Measurements from ENCODE around the gene PHLDA1.
"Not testable (repeated sequence)": the region's sequence is repeated elsewhere in the genome, so short reads cannot be mapped to it uniquely, and the experiment has no call there.

The PHLDA1 gene

GRCh38 chr12:75985566-75985965, 46.0 kb downstream of the PHLDA1 start:
- no peak for DNase-seq (ENCODE audit: low read depth)

GRCh38 chr12:75984577-75985182, 46.9 kb downstream of the PHLDA1 start:
- DNase-seq (ENCODE audit: low read depth) = no peak

GRCh38 chr12:75983851-75984250, 47.7 kb downstream of the PHLDA1 start:
- not testable (repeated sequence) for DNase-seq (ENCODE audit: low read depth)

- no peak for DNase-seq (ENCODE audit: low read depth)
Observed at GRCh38 chr12:75982979-75983660, 48.5 kb downstream of the PHLDA1 start.

GRCh38 chr12:75982169-75982564, 49.4 kb downstream of the PHLDA1 start:
- DNase-seq (ENCODE audit: low read depth) = no peak

- DNase-seq (ENCODE audit: low read depth) = no peak
Observed at GRCh38 chr12:75981247-75982168, 50.1 kb downstream of the PHLDA1 start.

- DNase-seq (ENCODE audit: low read depth) = no peak
Observed at GRCh38 chr12:75979181-75979580, 52.4 kb downstream of the PHLDA1 start.

- DNase-seq (ENCODE audit: low read depth) = no peak
Observed at GRCh38 chr12:75978677-75979076, 52.9 kb downstream of the PHLDA1 start.

- peak; percentile 58 for DNase-seq (ENCODE audit: low read depth)
Observed at GRCh38 chr12:75977952-75978671, 53.5 kb downstream of the PHLDA1 start.

GRCh38 chr12:75977590-75977951, 54.0 kb downstream of the PHLDA1 start:
- DNase-seq (ENCODE audit: low read depth) = no peak

- no peak for DNase-seq (ENCODE audit: low read depth)
Observed at GRCh38 chr12:75976913-75977312, 54.7 kb downstream of the PHLDA1 start.

GRCh38 chr12:75976113-75976512, 55.5 kb downstream of the PHLDA1 start:
- DNase-seq (ENCODE audit: low read depth) = no peak

- DNase-seq (ENCODE audit: low read depth) = no peak
Observed at GRCh38 chr12:75975702-75976101, 55.9 kb downstream of the PHLDA1 start.
